ENCODE data around the gene NUMBL. TPM values are rescaled to one million over a fixed set of nuclear protein-coding genes. Genes with fewer than 3 reads are reported as not detected.
A peak's percentile ranks its signal among the peaks of the same experiment; 100 is the strongest.

The NUMBL gene
- total RNA-seq, 1 experiment from 2014 or later: 41.7 TPM

GRCh38 chr19:40663695-40664692 is 26.5 kb downstream of the NUMBL start:
- ChIA-PET CTCF (interaction anchor here (0.7 to 2.8 kb wide), 13 partner anchors 9 to 480 kb away, joined by 3 to 25 read pairs (median 5); partner anchors contain the start of genes ACTMAP, COQ8B, ITPKC and RAB4B), RAD21 (ENCODE audit: low non-redundant PET in 1 of 2, low total read pairs in 2 of 2, uncharacterized antibody in 2 of 2, unreplicated experiment in 2 of 2) (interaction anchor here in 1 of 2 experiments (0.7 to 1.6 kb wide), 7 partner anchors 87 to 480 kb away, joined by 3 to 5 read pairs (median 3); partner anchors contain the start of genes ACTMAP and RAB4B), POLR2A (interaction anchor here (0.8 to 1.8 kb wide), 4 partner anchors 18 to 900 kb away, joined by 3 to 5 read pairs (median 4); partner anchors contain the start of gene COQ8B)
- no peak for ATAC-seq
- Histone ChIP-seq H3K27me3 (ENCODE audit: insufficient read depth, low read length) (no peaks in the 10 kb centered on the region), H3K9me3 (ENCODE audit: control insufficient read depth in 1 of 2, insufficient read depth in 1 of 2, low read depth in 1 of 2, low read length in 2 of 2) (peaks cover 0 to 4% of the 10 kb centered on the region in 2 experiments; a peak in 1 of 4 replicates), H3K79me2 (ENCODE audit: insufficient read depth, low read length) (no peaks in the 10 kb centered on the region), H3K9ac (ENCODE audit: low read length) (peak overlapping the region; percentile 77), H3K9me2 (ENCODE audit: insufficient read depth) (no peaks in the 10 kb centered on the region), H3K4me3 (replicated peaks in 1 of 2; ENCODE audit: low read depth in 1 of 2, low read length in 2 of 2) (peak overlapping the region; percentile 48 to 65), H2AFZ (ENCODE audit: low read depth, low read length, poor library complexity, severe bottlenecking) (peak overlapping the region; percentile 52), H4K20me1 (ENCODE audit: insufficient read depth) (no peaks in the 10 kb centered on the region), H3K36me3 (ENCODE audit: control insufficient read depth in 1 of 2, insufficient read depth in 2 of 2, low read length in 2 of 2) (peaks cover 4 to 18% of the 10 kb centered on the region in 2 experiments; a peak in 2 of 4 replicates), H3K4me2 (ENCODE audit: low read length) (peak overlapping the region; percentile 96), H3K27ac (ENCODE audit: low read depth, low read length) (peak overlapping the region; percentile 81), H3K4me1 (ENCODE audit: control insufficient read depth in 1 of 2, insufficient read depth in 2 of 2, low read length in 2 of 2) (peaks cover 30 to 54% of the 10 kb centered on the region in 2 experiments)
- intact Hi-C loops (cut with micrococcal nuclease): loop anchor here (2.0 to 10.0 kb wide), 5 partner anchors 53 to 911 kb away; partner anchors contain the start of genes CEACAM21, COQ8B, HNRNPUL1 and ITPKC
- no TSS peak for BruUV-seq (replicated peaks)
- TF ChIP-seq YY1 (IDR thresholded peaks at IDR 0.05; ENCODE audit: extremely low read depth, insufficient replicate concordance, low read depth, low read length) (no peak), CBX3 (IDR thresholded peaks at IDR 0.05; ENCODE audit: low read depth) (no peak), POLR2A (IDR thresholded peaks at IDR 0.05; ENCODE audit: borderline replicate concordance, extremely low read depth, insufficient read depth, insufficient read length) (no peak), EZH2 (IDR thresholded peaks at IDR 0.05) (no peak), RAD21 (IDR thresholded peaks at IDR 0.05; ENCODE audit: low read depth) (no peak), SP1 (IDR thresholded peaks at IDR 0.05; ENCODE audit: low read depth) (no peak), ZNF274 (IDR thresholded peaks at IDR 0.05; ENCODE audit: low read depth, low read length) (no peak), EGR1 (IDR thresholded peaks at IDR 0.05; ENCODE audit: low read depth) (no peak; the same call in 1 of the 2 replicates), ZBTB33 (IDR thresholded peaks at IDR 0.05; ENCODE audit: extremely low read depth, insufficient replicate concordance, low read length) (no peak)
- no peak for DNase-seq (ENCODE audit: low read depth, low spot score)

Measured in HCT116 (cell line).